CD14-positive monocyte (primary cell): Measurements from ENCODE around the gene ARL3. TPM values are rescaled to one million over a fixed set of nuclear protein-coding genes. Genes with fewer than 3 reads are reported as not detected.

Experiments
- DNase-seq, 3 donors: peaks; one replicate each; pipeline ENCODE4 v3.0.0-alpha.2; 2011 to 2022
- H2AFZ ChIP-seq: 2 replicates; pipeline ENCODE4 v1.6.0; 2012; ENCODE audit warnings: mild to moderate bottlenecking, low read depth, low read length, inconsistent platforms; ENCODE audit not compliant: insufficient read depth, poor library complexity, severe bottlenecking
- H3K27ac ChIP-seq, 2 donors: 1 replicate in 1 of 2; 2 replicates in 1 of 2; pipeline ENCODE4 v1.5.1; 2012 to 2013; ENCODE audit warnings: low read length in 2 of 2, control low read depth in 1 of 2, inconsistent platforms in 1 of 2, low read depth in 1 of 2, mild to moderate bottlenecking in 1 of 2
- H3K27me3 ChIP-seq, 2 donors: one replicate each; pipeline versions ENCODE4 v1.6.0 to v1.6.1; 2011 to 2013; ENCODE audit warnings: low read length in 2 of 2; ENCODE audit not compliant: control insufficient read depth in 2 of 2, insufficient read depth in 2 of 2
- H3K36me3 ChIP-seq, 2 donors: replicated peaks in 1 of 2; 1 replicate in 1 of 2; 2 replicates in 1 of 2; pipeline versions ENCODE4 v1.5.1 to v1.6.1; 2012 to 2013; ENCODE audit warnings: low read length in 2 of 2, control low read depth in 1 of 2, inconsistent platforms in 1 of 2, mild to moderate bottlenecking in 1 of 2; ENCODE audit not compliant: insufficient read depth in 2 of 2, control insufficient read depth in 1 of 2
- H3K4me1 ChIP-seq, 2 donors: 1 replicate in 1 of 2; 2 replicates in 1 of 2; pipeline versions ENCODE4 v1.5.1 to v1.6.1; 2012 to 2013; ENCODE audit warnings: low read length in 2 of 2, control low read depth in 1 of 2, inconsistent platforms in 1 of 2, mild to moderate bottlenecking in 1 of 2, moderate library complexity in 1 of 2; ENCODE audit not compliant: insufficient read depth in 2 of 2, control insufficient read depth in 1 of 2
- H3K4me2 ChIP-seq: replicated peaks from 2 replicates; pipeline ENCODE3; 2012; ENCODE audit warnings: low read length, moderate library complexity, mild to moderate bottlenecking; ENCODE audit not compliant: poor library complexity, severe bottlenecking; ENCODE audit errors: extremely low read depth
- H3K4me3 ChIP-seq, 3 experiments: fragments of 200-600 bp in 1 of 3; sonication (generic) in 1 of 3; replicated peaks in 1 of 3; 1 replicate in 2 of 3; 2 replicates in 1 of 3; pipeline ENCODE4 v1.5.1; 2011 to 2013; ENCODE audit warnings: low read length in 3 of 3, mild to moderate bottlenecking in 3 of 3, control low read depth in 2 of 3, low read depth in 2 of 3, inconsistent platforms in 1 of 3, moderate library complexity in 1 of 3
- H3K79me2 ChIP-seq: 2 replicates; pipeline ENCODE4 v1.6.0; 2012; ENCODE audit warnings: mild to moderate bottlenecking, control low read depth, inconsistent platforms, low read length, moderate library complexity; ENCODE audit not compliant: insufficient read depth
- H3K9ac ChIP-seq: 2 replicates; pipeline ENCODE4 v1.6.0; 2017; ENCODE audit warnings: low read length, mild to moderate bottlenecking; ENCODE audit not compliant: insufficient read depth, poor library complexity, severe bottlenecking
- H3K9me3 ChIP-seq, 2 donors: replicated peaks in 1 of 2; 1 replicate in 1 of 2; 2 replicates in 1 of 2; pipeline versions ENCODE4 v1.5.1 to v1.6.1; 2012 to 2013; ENCODE audit warnings: low read length in 2 of 2, control low read depth in 1 of 2; ENCODE audit not compliant: control insufficient read depth in 1 of 2, insufficient read depth in 1 of 2
- H4K20me1 ChIP-seq: 2 replicates; pipeline ENCODE4 v1.6.0; 2012; ENCODE audit warnings: mild to moderate bottlenecking, low read length, control low read depth, moderate library complexity; ENCODE audit not compliant: insufficient read depth
- H3K27ac Mint-ChIP-seq, 7 donors: one replicate each; pipeline ENCODE4 v1.8.0; 2020; ENCODE audit warnings: mild to moderate bottlenecking in 7 of 7, mixed read lengths in 7 of 7, moderate library complexity in 6 of 7, inconsistent platforms in 2 of 7
- H3K27me3 Mint-ChIP-seq, 3 donors: one replicate each; pipeline ENCODE4 v1.8.0; 2021 to 2022; ENCODE audit warnings: low read depth in 3 of 3, mild to moderate bottlenecking in 3 of 3, mixed read lengths in 3 of 3, moderate library complexity in 3 of 3, inconsistent platforms in 1 of 3
- H3K36me3 Mint-ChIP-seq, 2 donors: one replicate each; pipeline ENCODE4 v1.8.0; 2020; ENCODE audit warnings: mixed read lengths in 2 of 2, inconsistent platforms in 1 of 2, mild to moderate bottlenecking in 1 of 2
- H3K4me1 Mint-ChIP-seq: one replicate; pipeline ENCODE4 v1.8.0; 2020; ENCODE audit warnings: mild to moderate bottlenecking, mixed read lengths
- H3K4me3 Mint-ChIP-seq, 2 donors: one replicate each; pipeline ENCODE4 v1.8.0; 2020; ENCODE audit warnings: mild to moderate bottlenecking in 2 of 2, mixed read lengths in 2 of 2, moderate library complexity in 1 of 2
- H3K9me3 Mint-ChIP-seq, 7 donors: one replicate each; pipeline ENCODE4 v1.8.0; 2020 to 2022; ENCODE audit warnings: mixed read lengths in 7 of 7, mild to moderate bottlenecking in 6 of 7, moderate library complexity in 6 of 7, inconsistent platforms in 2 of 7
- CTCF ChIP-seq: fragments of 200-600 bp; IDR thresholded peaks from one replicate; pipeline ENCODE4 v1.8.0; 2022; ENCODE audit warnings: antibody characterized with exemption, mild to moderate bottlenecking
- WGBS: methylation state at CpG from one replicate; pipeline ENCODE4 v1.1.5; 2013; ENCODE audit warnings: missing lambda C conversion rate; ENCODE audit not compliant: insufficient coverage; 5-methylcytosine and 5-hydroxymethylcytosine counted together
- intact Hi-C, 2 donors: fragments of 100-400 bp; cut with micrococcal nuclease; formaldehyde crosslinking; loops; one replicate each; pipeline versions ENCODE4 v1.15.0 to v1.15.1; 2023
- polyA plus RNA-seq, 3 donors: library from polyadenylated mRNA; depleted of rRNA in 1 of 3; unstranded in 2 of 3; stranded (reverse) in 1 of 3; fragments of 300-500 nt in 2 of 3; fragments of >200 nt in 1 of 3; fragmentation: Illumina TruSeq in 2 of 3; gene quantifications; 1 replicate in 2 of 3; 2 replicates in 1 of 3; pipeline ENCODE4 v1.2.3, GENCODE V29; 2012 to 2021

ARL3 gene
- polyA plus RNA-seq, 3 donors, result 2.8 to 6.3 (median 6.0) TPM

GRCh38 chr10:102656791-102657371 lies 57.3 kb downstream of the ARL3 start:
- H3K4me1 ChIP-seq, result peaks cover 46 to 70% of the 10 kb centered on the region in 2 donors
- intact Hi-C loops, result no loop called here
- peaks cover 0 to 2% (median 1%) of the 10 kb centered on the region in 3 donors for H3K27me3 Mint-ChIP-seq
- peaks cover 97% of the 10 kb centered on the region for H4K20me1 ChIP-seq
- H3K4me3 ChIP-seq, result no peak overlapping the region
- H3K9ac ChIP-seq, result no peak overlapping the region
- H3K27ac Mint-ChIP-seq, result peak overlapping the region in 5 of 7 donors; percentile 22 to 92 (median 67)
- TF ChIP-seq CTCF, result no peak
- no peaks in the 10 kb centered on the region for H3K27me3 ChIP-seq
- peaks cover 64% of the 10 kb centered on the region for H3K4me1 Mint-ChIP-seq
- H3K36me3 Mint-ChIP-seq, result peaks cover 56 to 76% of the 10 kb centered on the region in 2 donors
- H3K4me3 Mint-ChIP-seq, result no peak overlapping the region
- no peak overlapping the region for H2AFZ ChIP-seq
- H3K9me3 Mint-ChIP-seq, result no peaks in the 10 kb centered on the region
- no peak for DNase-seq
- H3K4me2 ChIP-seq, result no peak overlapping the region
- H3K79me2 ChIP-seq, result peaks cover 53% of the 10 kb centered on the region
- WGBS, result 98% methylated on average over 41 of the region's 42 CpGs
- H3K27ac ChIP-seq, result peak overlapping the region; percentile 16 to 59
- H3K9me3 ChIP-seq, result no peaks in the 10 kb centered on the region
- peaks cover 57 to 71% of the 10 kb centered on the region in 2 donors for H3K36me3 ChIP-seq

GRCh38 chr10:102656026-102656425 lies 58.2 kb downstream of the ARL3 start:
- peaks cover 65 to 78% of the 10 kb centered on the region in 2 donors for H3K36me3 ChIP-seq
- peaks cover 65% of the 10 kb centered on the region for H3K4me1 Mint-ChIP-seq
- no peaks in the 10 kb centered on the region for H3K9me3 Mint-ChIP-seq
- H3K9me3 ChIP-seq, result no peaks in the 10 kb centered on the region
- peak overlapping the region in 2 of 7 donors; percentile 26 to 41 for H3K27ac Mint-ChIP-seq
- no peak for DNase-seq
- no peak for TF ChIP-seq CTCF
- peaks cover 62% of the 10 kb centered on the region for H3K79me2 ChIP-seq
- no peak overlapping the region for H2AFZ ChIP-seq
- WGBS, result 86% methylated on average over 4 of the region's 12 CpGs
- H3K4me3 ChIP-seq, result no peak overlapping the region
- no peak overlapping the region for H3K27ac ChIP-seq
- intact Hi-C loops, result no loop called here
- no peak overlapping the region for H3K9ac ChIP-seq
- peaks cover 98% of the 10 kb centered on the region for H4K20me1 ChIP-seq
- H3K36me3 Mint-ChIP-seq, result peaks cover 60 to 85% of the 10 kb centered on the region in 2 donors
- H3K4me1 ChIP-seq, result peaks cover 51 to 71% of the 10 kb centered on the region in 2 donors
- no peaks in the 10 kb centered on the region for H3K27me3 ChIP-seq
- no peak overlapping the region for H3K4me2 ChIP-seq
- H3K27me3 Mint-ChIP-seq, result peaks cover 0 to 1% (median 0%) of the 10 kb centered on the region in 3 donors
- no peak overlapping the region for H3K4me3 Mint-ChIP-seq
